NOMO-1 (cell line): ENCODE results near the gene CDC14B.
"Not testable (repeated sequence)": the region's sequence is repeated elsewhere in the genome, so short reads cannot be mapped to it uniquely, and the experiment has no call there.

Experiments
- DNase-seq, 2 experiments: peaks; one replicate each; lab custom pipeline; 2025; ENCODE audit not compliant: unreplicated experiment in 2 of 2; lab: John Stamatoyannopoulos, UW

The CDC14B gene

DNA sequence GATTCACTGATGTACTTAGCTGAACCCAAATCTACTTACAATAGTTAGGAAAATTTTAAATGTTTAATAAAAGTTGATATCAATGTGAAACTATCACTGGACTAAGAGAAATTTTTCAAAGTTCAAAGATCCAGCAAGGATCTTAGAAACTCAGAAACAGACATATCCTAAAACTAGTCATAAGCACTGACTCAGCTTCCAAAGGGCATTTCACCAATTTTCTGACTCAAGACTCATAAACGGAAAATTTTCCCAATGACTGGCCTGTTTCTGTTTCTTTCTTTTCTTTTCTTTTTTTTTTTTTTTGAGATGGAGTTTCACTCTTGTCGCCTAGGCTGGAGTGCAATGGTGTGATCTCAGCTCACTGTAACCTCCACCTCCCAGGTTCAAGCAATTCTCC is 66.6 kb downstream of the CDC14B start:
- no peak for DNase-seq

DNA sequence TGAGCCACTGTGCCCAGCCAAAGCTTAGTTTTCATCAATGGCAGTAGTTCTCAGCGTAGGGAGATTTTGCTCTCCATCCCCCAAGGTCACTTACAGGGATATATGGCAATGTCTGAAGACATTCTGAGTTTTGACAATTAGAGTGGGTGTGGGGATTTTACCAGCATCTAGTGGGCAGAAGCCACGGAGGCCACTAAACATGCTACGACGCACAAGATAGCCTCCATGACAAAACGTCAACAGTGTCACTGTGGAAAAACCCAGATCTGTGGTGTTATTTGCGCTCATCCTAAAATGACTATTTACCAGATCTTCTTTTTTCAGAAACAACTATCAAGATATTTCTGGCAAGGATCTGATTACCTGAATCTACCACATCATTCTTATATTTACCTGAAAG is 68.2 kb downstream of the CDC14B start:
- no peak for DNase-seq

DNA sequence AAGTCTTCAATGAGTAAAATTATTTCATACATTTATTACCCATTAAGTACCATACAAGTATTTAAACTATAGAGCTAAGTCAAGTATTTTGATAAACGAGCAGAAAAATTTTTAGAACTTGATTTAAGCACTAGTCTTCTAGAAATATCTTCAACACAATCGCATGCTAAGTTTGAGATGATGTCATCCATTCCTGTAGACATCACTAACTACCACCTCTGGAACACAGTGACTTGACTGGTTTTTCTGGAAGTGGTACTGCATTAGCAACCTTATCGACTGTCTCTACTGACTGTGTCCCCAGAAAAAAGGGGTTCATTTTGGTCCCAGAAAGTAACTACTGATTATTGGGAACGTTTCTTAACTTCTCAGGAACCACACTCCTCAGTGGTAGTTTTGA is 69.0 kb downstream of the CDC14B start:
- no peak for DNase-seq

DNA sequence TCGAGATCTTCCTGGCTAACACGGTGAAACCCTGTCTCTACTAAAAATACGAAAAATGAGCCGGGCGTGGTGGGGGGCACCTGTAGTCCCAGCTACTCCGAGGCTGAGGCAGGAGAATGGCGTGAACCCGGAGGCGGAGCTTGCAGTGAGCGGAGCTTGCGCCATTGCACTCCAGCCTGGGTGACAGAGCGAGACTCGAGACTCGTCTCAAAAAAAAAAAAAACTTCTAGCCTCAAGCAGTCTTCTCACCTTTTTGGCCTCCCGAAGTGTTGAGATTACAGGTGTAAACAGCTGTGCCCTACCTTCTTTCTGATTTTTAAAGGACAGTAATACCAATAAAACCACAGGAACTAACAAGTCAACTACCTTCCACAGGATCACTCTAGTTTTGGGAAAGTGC is 76.5 kb downstream of the CDC14B start:
- DNase-seq: not testable (repeated sequence)

DNA sequence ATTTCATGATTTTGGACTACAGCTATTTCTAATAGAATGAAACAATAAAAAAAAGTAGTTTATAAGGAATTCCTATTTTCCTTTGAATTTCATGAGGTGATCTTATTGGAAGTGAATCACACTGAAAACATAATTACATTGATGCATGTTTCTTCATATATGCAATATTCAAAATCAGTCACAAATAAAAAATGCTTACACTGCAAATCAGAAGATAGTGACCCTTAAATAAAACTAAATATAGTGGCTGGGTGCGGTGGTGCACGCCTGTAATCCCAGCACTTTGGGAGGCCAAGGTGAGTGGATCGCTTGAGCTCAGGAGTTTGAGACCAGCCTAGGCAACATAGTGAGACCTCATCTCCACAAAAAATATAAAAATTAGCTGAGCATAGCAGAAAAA is 79.5 kb downstream of the CDC14B start:
- no peak for DNase-seq

DNA sequence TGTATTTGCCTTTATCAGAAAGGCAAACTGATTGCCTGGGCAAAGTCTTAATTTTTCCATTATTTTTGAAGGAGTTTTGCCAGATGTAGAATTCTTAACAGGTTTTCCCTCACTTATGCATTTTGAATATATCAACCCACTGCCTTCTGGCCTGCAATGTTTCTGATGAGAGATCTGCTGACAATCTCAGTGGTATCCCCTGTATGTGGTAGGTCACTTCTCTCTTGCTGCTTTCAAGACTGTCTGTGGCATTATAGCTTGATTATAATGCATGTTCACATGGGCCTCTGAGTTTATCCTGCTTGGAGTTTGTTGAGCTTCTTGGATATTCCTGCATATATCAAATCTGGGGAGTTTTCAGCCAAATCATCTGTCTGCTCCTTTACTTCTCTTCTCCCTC is 87.5 kb downstream of the CDC14B start:
- no peak for DNase-seq

DNA sequence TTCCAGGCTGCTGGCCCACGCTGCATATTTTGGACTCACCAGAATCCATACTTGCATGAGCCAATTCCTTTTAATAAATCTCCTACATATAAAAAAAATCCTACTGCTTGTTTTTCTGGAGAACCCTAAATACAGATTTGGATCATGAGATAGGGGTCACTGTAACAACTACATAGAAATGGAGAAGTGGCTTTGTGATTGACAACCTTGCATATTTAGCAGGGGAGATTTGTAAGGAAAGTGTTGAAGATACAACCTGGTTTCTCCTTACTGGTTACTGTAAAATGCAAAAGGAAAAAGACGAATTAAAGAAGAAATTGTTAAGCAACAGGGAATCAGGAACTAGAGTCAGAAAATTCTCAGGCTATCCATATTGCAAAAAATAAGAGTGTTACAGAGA is 94.9 kb downstream of the CDC14B start:
- DNase-seq: no peak

DNA sequence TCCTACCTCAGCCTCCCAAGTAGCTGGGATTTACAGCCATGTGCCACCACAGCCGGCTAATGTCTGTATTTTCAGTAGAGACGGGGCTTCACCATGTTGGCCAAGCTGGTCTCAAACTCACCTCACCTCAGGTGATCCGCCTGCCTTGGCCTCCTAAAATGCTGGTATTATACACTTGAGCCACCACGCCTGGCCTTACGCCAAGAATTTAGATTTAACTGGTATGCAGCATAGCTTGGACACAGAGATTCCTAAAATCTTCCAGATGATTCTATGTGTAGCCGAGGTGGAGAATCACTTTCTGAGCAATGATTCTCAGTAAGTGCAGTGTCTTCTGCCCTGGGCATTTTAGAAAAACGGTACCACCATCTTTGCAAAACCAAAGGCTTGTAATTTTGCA is 95.6 kb downstream of the CDC14B start:
- DNase-seq: no peak

DNA sequence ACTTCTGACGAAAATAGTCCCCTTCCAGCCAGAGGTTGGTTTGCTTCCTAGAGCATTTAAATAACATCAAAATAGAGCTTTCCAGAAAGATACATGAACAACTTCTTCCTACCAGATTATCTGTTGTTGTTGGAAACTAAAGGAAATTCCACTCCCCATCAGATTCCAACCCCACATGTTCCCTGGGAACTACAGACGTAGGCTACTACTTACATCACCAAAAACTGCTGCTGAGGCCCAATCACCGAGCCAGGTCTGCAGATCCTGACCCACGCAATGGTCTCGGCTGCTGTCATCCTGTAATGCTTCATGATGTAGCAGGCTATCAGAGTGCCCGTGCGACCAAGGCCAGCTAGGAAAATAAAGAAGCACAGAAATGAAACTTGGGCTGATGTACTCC is 96.3 kb downstream of the CDC14B start:
- DNase-seq: no peak

DNA sequence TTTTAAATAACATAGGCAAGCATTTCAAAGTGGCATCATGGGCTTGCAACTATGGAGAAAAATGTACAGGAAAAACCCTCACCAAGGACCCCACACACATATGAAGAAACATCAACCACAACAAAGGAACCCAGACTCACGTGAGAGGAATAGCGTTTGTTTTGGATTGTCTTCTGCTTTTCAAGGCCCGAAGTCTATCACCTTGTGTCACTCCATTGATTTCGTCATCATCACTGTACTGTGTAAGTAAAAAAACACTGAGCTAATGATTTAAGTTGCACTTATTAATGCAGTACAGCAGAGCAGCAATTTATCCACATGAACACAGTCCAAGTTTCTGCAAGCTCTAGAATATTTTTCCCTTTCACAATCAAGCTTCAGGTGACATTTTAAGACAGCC is 97.3 kb downstream of the CDC14B start:
- DNase-seq: peak; percentile 40 to 77

DNA sequence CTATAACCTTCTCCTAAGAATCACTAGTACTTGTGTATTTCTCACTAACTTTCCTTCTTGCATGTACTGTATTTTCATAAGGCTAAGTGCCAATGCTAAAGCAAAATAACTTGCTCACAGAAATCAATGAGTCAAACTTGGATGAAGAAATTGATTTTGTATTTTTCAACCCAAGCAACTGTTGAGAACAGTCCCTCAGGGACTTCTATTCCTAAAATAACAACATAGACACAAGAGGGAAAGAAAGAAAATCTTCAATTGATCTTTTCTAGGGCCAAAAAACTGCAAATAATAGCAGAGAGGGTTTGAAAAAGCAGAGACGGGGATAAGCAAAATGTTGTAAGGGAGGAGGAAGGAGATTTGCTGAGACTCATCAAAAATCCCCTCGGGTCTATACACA is 99.9 kb downstream of the CDC14B start:
- DNase-seq: no peak

DNA sequence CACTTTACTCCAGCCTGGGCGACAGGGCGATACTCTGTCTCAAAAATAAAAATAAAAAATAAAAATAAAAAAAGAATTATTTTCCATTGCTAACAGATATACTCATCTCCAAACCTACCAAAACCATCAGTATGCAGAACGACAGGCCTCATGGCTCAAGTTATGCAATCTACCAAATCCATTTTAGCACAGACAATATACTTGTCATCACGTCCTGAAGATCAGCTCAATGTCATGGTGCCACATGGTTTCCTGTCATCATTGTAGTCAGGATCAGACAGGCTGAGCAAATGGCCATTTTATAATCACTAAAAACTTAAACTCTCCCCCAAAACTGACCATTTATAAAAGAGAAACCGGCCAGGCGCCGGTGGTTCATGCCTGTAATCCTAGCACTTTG is 100.5 kb downstream of the CDC14B start:
- no peak for DNase-seq

DNA sequence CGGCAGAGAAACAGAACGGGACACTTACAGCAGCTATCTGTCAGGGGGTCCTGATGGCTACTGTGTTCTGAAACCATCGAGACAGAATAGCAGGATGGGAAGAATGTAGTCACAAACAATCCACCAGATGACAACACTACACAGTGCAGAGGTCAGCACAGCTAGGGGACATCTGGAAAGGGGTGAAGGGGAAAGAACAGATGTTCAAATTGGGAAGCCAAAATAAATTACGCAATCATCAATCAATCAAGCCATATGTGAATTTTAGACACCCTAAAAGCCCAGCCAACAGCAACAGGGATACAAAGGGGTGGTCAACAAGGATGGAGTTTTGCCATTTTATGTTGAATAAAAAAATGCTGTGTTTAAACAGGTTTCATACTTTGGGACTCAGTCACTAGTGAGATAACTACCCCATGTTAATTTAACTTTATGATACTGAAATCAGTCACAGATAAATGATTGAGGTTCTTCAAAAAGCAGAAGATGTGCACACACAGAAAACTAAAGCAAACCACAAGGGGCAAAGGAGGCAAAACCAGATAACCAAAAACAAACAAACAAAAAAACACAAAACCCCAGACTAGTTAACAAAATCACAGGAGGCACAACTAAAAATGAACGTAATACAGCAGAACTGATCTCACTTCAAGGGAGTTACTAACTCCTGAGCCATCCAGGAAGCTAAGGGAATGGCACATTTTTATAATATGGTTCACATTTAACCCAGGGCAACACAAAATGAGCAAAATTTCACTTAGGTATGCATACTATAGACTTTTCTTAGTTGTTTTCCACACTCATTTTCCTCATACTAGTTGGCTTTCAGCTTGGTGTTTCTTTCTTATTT is 103.8 kb downstream of the CDC14B start:
- DNase-seq: no peak

DNA sequence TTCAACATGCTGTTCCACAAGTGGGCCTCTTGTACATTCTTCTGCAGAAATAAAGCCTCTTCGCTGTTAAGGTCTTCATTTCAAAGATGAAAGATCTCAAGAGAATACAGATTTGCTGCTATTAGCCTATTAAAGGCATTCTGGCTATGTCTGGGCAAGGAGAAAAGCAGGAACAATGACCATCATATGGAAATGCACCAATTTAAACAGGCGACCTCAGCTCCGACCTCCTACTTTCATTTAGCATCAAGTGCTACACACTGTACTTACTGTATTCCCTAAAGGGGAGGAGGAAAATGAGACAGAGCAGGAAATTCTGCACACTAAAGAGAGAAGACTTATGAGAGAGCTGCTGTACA is 104.9 kb downstream of the CDC14B start:
- no peak for DNase-seq

DNA sequence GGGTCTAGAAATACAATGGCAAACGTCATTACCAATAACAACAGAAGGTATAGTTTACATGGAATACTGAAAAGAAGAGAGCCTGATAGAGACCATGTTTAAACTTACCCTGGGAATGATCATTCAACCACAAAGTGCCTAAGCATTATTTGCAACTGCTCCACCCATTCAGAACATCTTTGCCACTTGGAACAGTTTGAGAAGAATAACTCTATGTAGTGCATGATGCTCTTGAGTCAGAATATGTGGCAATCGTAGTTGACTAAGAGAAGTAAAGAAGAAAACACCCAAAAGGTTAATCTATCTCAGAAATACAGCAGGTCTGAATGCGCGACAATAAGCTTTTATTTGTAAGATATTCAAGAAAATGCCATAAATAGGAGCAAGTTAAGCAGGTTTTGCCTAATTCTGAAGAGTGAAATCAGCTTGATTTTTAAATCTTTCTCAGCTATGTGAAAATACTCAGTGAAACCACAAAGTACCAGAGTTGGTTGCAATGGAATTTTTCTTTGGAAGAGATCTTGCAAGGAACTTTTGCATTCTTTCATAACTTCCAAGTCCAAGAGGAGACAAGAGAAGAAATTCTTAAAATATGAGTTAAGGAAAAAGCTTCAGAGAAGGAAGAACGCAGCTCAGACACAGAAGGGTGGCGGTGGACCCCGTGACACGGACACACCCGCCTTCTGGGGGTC is 105.4 kb downstream of the CDC14B start:
- no peak for DNase-seq

DNA sequence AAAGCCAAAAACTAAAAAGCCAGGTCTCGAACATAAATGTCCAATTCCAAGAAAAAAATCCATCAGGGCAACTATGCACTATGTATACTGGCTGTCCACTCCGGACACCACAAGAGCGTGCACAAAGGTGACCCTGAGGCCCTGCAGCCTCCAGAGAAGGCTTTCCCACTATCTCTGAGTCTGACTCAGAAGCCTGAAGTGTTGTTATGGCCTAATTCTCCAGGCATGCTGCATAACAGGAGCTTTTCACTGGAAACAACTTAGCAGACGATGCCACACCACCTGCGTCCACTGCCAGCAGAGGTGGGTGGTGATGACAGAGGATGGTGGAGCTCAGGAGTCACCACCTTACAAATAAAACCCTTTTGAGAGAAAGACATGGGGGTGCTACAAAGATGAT is 106.0 kb downstream of the CDC14B start:
- DNase-seq: no peak

DNA sequence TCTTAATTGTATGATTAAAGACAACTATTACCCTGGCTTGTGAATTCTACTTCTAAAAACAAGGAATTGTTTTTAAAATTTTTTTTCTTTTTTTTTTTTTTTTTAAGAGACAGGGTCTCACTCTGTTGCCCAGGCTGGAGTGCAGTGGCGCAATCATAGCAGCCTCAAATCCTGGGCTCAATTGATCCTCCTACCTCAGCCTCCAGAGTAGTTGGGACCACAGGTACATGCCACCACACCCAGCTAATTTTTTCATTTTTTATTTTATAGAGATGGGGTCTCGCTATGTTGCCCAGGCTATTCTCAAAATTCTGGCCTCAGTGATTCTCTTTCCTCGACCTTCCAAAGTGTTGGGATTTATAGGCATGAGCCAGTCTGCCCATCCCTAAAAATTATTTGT is 107.4 kb downstream of the CDC14B start:
- no peak for DNase-seq

DNA sequence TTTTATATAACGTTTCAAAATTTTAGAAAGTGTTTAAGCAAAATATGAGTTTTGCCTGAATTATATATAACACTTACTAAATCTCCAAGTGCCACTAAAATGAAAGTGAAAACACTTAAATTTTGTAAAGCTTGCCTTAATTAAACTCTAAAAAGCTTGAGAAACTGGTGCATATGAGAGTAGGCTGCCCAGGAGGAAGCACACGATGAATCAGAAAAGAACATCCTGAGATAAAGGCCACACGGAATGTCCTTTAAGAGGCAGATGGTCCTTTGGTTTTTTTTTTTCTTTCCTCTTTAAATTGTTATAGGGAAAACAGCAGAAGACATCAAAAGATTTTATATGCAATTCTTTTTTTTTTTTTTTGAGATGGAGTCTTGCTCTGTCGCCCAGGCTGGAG is 109.4 kb downstream of the CDC14B start:
- no peak for DNase-seq

DNA sequence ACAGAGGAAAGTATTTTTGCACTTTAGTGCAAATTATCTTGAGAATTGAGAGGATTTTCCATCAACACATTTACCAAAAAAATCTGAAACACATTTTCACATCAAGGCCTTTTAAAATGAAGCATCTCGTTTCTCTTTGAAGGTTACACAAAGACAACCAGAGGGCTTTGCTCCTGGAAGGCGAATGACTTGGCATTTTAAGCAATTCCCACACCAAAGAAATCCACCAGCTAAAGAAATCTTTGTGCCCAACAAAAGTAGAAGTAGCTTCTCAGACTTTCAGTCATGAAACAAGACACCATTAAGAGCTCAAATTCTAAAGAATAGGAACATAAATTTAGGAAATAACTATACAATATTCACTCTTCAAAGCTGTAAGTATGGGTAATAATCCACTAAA is 109.8 kb downstream of the CDC14B start:
- DNase-seq: no peak

DNA sequence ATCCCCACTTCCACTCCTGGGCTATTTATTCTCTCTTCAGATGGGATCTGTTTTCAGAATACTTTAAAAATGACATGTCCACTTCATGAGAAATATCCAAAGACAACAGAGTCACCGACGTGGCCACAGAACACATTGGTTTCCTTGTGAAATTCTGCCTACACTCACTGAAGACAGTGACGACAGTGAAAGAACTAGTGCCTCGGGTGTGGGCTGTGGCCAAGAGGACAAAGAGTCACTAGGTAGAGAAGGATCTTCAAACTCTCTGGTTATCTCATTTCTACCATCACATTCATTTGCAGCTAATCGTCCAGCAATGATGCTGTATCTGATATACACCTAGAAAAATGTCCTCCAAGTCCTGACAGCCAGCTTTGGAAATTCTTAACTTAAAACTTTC is 110.6 kb downstream of the CDC14B start:
- no peak for DNase-seq

DNA sequence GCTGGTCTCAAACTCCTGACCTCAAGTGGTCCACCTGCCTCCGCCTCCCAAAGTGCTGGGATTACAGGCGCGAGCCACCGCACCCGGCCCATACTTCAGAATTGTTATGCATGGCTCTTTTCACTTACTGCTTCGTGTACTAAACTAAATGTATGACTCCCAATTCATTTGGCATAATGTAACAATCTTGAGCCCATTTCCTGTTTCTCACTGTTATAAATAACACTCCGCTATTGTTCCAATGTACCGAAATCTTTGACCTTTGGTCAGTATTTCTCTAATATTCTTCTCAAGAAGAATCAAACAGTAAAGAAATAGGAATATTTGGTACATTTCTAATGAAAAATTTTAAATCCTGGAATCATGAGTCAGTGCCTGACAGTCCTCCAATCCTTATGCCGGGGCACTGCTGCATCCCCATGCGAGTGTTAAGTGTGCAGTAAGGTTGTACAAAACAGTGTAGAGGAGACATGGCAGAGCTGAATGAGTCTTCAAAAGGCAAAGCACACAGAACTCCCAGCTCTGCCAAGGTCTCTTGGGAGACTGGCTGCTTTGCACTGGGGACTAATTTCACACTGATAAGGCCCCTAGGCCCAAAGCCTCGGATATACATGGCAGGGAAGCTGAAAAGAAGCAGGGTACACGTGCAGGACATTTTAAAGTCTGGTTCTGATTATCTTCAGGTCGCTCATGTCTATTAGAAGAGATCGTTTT is 111.3 kb downstream of the CDC14B start:
- no peak for DNase-seq
